HG03159 (cell line): Measurements from ENCODE around the gene ZNF597.

Experiments used
- ATAC-seq: cut with Tn5 transposase; IDR thresholded peaks from one replicate; pipeline ENCODE4 v1.9.1; 2021; ENCODE audit warnings: mild to moderate bottlenecking, moderate library complexity; ENCODE audit not compliant: unreplicated experiment

The ZNF597 gene

GRCh38 chr16:3457434-3458252 is 14.3 kb upstream of the ZNF597 start:
- ATAC-seq, result peak; percentile 67

- no peak for ATAC-seq
These were observed 11.4 kb upstream of the ZNF597 start for GRCh38 chr16:3454631-3455147.

- ATAC-seq, result no peak
These were observed 10.8 kb upstream of the ZNF597 start for GRCh38 chr16:3454093-3454492.

- ATAC-seq, result peak; percentile 51
These were observed 706 bp upstream of the ZNF597 start for GRCh38 chr16:3444032-3444388.

GRCh38 chr16:3439637-3440036 is 3.7 kb downstream of the ZNF597 start:
- no peak for ATAC-seq

GRCh38 chr16:3434373-3434772 is 8.9 kb downstream of the ZNF597 start:
- no peak for ATAC-seq

- no peak for ATAC-seq
These were observed 11.5 kb downstream of the ZNF597 start for GRCh38 chr16:3431779-3432219.

- no peak for ATAC-seq
These were observed 29.4 kb downstream of the ZNF597 start for GRCh38 chr16:3413730-3414379.

- ATAC-seq, result no peak
These were observed 34.6 kb downstream of the ZNF597 start for GRCh38 chr16:3408561-3409197.

GRCh38 chr16:3401719-3402397 is 41.4 kb downstream of the ZNF597 start:
- no peak for ATAC-seq

- ATAC-seq, result peak; percentile 96
These were observed 42.3 kb downstream of the ZNF597 start, which contains the start of the genes ZNF174 and ZSCAN32 for GRCh38 chr16:3400779-3401688. Gene ZNF174 (plus strand): TSS chr16:3401215. CDS start chr16:3402005, 790 bp downstream. Gene ZSCAN32 (minus strand): TSS chr16:3401004. CDS start chr16:3397557, 3,447 bp downstream.

GRCh38 chr16:3400446-3400778 is 42.9 kb downstream of the ZNF597 start:
- ATAC-seq, result peak; percentile 28

GRCh38 chr16:3389663-3390338 is 53.5 kb downstream of the ZNF597 start:
- ATAC-seq, result no peak

GRCh38 chr16:3388325-3388724 is 55.0 kb downstream of the ZNF597 start:
- ATAC-seq, result no peak

- ATAC-seq, result no peak
These were observed 60.3 kb downstream of the ZNF597 start for GRCh38 chr16:3383045-3383448.
